ENCODE results near the gene TAL1. TPM values are rescaled to one million over a fixed set of nuclear protein-coding genes. Genes with fewer than 3 reads are reported as not detected.

Gene TAL1
- total and polyA plus RNA-seq, 10 of the 15 experiments (the other 5 are each of a cell fraction or from before 2014, with no cell fraction given) = 0.05 TPM; not detected in 9

- TF ChIP-seq RBBP5 (conservative IDR thresholded peaks at IDR 0.05) = no peak
- TF ChIP-seq GABPA (IDR thresholded peaks at IDR 0.05; ENCODE audit: low read depth) = no peak
Measured at GRCh38 chr1:47210666-47211065, 21.4 kb downstream of the TAL1 start (continued).

GRCh38 chr1:47209725-47210325, 22.2 kb downstream of the TAL1 start:
- Histone ChIP-seq H3K27ac (ENCODE audit: control insufficient read depth, insufficient read depth) (no peak overlapping the region), H3K27me3 (replicated peaks in 1 of 2; ENCODE audit: control insufficient read depth in 2 of 2, insufficient read depth in 2 of 2, low read length in 1 of 2) (peaks cover 1 to 3% of the 10 kb centered on the region in 2 experiments), H3K4me2 (ENCODE audit: control insufficient read depth, insufficient read depth) (no peak overlapping the region), H2AFZ (ENCODE audit: control insufficient read depth, low read depth, low read length) (no peak overlapping the region), H3K9me3 (replicated peaks; ENCODE audit: control insufficient read depth, insufficient read depth, low read length) (no peaks in the 10 kb centered on the region), H3K9ac (ENCODE audit: control insufficient read depth, insufficient read depth, low read length) (no peak overlapping the region), H4K20me1 (ENCODE audit: control insufficient read depth, insufficient read depth) (no peaks in the 10 kb centered on the region), H3K36me3 (ENCODE audit: control insufficient read depth in 2 of 2, insufficient read depth in 2 of 2, low read length in 1 of 2) (no peaks in the 10 kb centered on the region), H3K79me2 (ENCODE audit: control insufficient read depth, insufficient read depth, low read length) (no peaks in the 10 kb centered on the region), H3K4me3 (no peak overlapping the region), H3K4me1 (ENCODE audit: control insufficient read depth, insufficient read depth, low read length) (no peaks in the 10 kb centered on the region; the same call in 1 of the 2 replicates)
- WGBS (ENCODE audit: insufficient coverage, insufficient replicate concordance, low lambda C conversion rate, missing lambda C conversion rate) = 6% methylated on average over 3 of the region's 3 CpGs
- in situ Hi-C loops (cut with MboI) (no loop called here), intact Hi-C loops (cut with micrococcal nuclease; ENCODE audit: unreplicated experiment) (no loop called here)
- no peak for ATAC-seq
- BruUV-seq (replicated peaks) = no TSS peak
- ChIA-PET CTCF (interaction anchor here (1.1 kb wide), 1 partner anchor 16 kb away, joined by 3 read pairs; no protein-coding TSS in a partner anchor), SMC1A (ENCODE audit: uncharacterized antibody, unreplicated experiment) (no interaction called here), POLR2A (no interaction called here), RAD21 (ENCODE audit: unreplicated experiment) (no interaction called here)
- TF ChIP-seq, protein P1, sequence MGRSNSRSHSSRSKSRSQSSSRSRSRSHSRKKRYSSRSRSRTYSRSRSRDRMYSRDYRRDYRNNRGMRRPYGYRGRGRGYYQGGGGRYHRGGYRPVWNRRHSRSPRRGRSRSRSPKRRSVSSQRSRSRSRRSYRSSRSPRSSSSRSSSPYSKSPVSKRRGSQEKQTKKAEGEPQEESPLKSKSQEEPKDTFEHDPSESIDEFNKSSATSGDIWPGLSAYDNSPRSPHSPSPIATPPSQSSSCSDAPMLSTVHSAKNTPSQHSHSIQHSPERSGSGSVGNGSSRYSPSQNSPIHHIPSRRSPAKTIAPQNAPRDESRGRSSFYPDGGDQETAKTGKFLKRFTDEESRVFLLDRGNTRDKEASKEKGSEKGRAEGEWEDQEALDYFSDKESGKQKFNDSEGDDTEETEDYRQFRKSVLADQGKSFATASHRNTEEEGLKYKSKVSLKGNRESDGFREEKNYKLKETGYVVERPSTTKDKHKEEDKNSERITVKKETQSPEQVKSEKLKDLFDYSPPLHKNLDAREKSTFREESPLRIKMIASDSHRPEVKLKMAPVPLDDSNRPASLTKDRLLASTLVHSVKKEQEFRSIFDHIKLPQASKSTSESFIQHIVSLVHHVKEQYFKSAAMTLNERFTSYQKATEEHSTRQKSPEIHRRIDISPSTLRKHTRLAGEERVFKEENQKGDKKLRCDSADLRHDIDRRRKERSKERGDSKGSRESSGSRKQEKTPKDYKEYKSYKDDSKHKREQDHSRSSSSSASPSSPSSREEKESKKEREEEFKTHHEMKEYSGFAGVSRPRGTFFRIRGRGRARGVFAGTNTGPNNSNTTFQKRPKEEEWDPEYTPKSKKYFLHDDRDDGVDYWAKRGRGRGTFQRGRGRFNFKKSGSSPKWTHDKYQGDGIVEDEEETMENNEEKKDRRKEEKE (IDR thresholded peaks at IDR 0.05) = no peak
- TF ChIP-seq USF2 (IDR thresholded peaks at IDR 0.05; ENCODE audit: borderline replicate concordance, low read depth, low read length) = no peak
- no peak for TF ChIP-seq EP300 (IDR thresholded peaks at IDR 0.05; ENCODE audit: borderline replicate concordance in 1 of 2, control insufficient read depth in 1 of 2, low read depth in 2 of 2, low read length in 2 of 2)
- DNase-seq (ENCODE audit: low read depth, low spot score) = no peak
- no peak for FAIRE-seq

Measured in GM12878 (cell line).